Calu3 (cell line): ENCODE data around the gene PAQR6. TPM values are rescaled to one million over a fixed set of nuclear protein-coding genes. Genes with fewer than 3 reads are reported as not detected.
"Not testable (repeated sequence)": the region's sequence is repeated elsewhere in the genome, so short reads cannot be mapped to it uniquely, and the experiment has no call there.

Source experiments
- BruUV-seq: library from RNA; stranded (reverse); fragments of 400-500 nt; replicated peaks from 2 replicates; lab custom pipeline; 2021; lab: Mats Ljungman, UMichigan
- CTCF ChIA-PET: fragments of 300-600 bp; sonication (Branson Sonifier 250); formaldehyde crosslinking; loops from one replicate; lab custom pipeline; 2022; ENCODE audit warnings: antibody characterized with exemption; lab: Charles Lee
- DNase-seq: peaks from one replicate; pipeline ENCODE4 v3.0.0; 2022
- H3K27ac Mint-ChIP-seq: one replicate; pipeline ENCODE4 v1.8.0; 2022; ENCODE audit warnings: mixed read lengths; ENCODE audit not compliant: unreplicated experiment
- H3K27me3 Mint-ChIP-seq: one replicate; pipeline ENCODE4 v1.8.0; 2022; ENCODE audit warnings: mixed read lengths; ENCODE audit not compliant: unreplicated experiment
- H3K36me3 Mint-ChIP-seq: one replicate; pipeline ENCODE4 v1.8.0; 2022; ENCODE audit warnings: mild to moderate bottlenecking, moderate library complexity, mixed read lengths; ENCODE audit not compliant: insufficient read depth, unreplicated experiment
- H3K4me1 Mint-ChIP-seq: one replicate; pipeline ENCODE4 v1.8.0; 2022; ENCODE audit warnings: mild to moderate bottlenecking, low read depth, mixed read lengths; ENCODE audit not compliant: unreplicated experiment
- H3K4me3 Mint-ChIP-seq: one replicate; pipeline ENCODE4 v1.8.0; 2022; ENCODE audit warnings: mild to moderate bottlenecking, low read depth, moderate library complexity, mixed read lengths; ENCODE audit not compliant: unreplicated experiment
- H3K9me3 Mint-ChIP-seq: one replicate; pipeline ENCODE4 v1.8.0; 2022; ENCODE audit warnings: low read depth, mixed read lengths; ENCODE audit not compliant: unreplicated experiment
- intact Hi-C: fragments of 100-400 bp; cut with micrococcal nuclease; formaldehyde crosslinking; loops from one replicate; pipeline ENCODE4 v1.10.0; 2022; ENCODE audit not compliant: unreplicated experiment
- total RNA-seq: library from RNA; stranded (reverse); gene quantifications from 2 replicates; pipeline ENCODE4 v1.2.3, GENCODE V29; 2022
- TF ChIP-seq, protein P1 (sequence below): fragments of 200-600 bp; IDR thresholded peaks from one replicate; pipeline ENCODE4 v1.8.0; 2022; ENCODE audit warnings: antibody characterized with exemption; ENCODE audit not compliant: unreplicated experiment

The PAQR6 gene
- total RNA-seq, 1 experiment from 2014 or later: 20.4 TPM

DNA sequence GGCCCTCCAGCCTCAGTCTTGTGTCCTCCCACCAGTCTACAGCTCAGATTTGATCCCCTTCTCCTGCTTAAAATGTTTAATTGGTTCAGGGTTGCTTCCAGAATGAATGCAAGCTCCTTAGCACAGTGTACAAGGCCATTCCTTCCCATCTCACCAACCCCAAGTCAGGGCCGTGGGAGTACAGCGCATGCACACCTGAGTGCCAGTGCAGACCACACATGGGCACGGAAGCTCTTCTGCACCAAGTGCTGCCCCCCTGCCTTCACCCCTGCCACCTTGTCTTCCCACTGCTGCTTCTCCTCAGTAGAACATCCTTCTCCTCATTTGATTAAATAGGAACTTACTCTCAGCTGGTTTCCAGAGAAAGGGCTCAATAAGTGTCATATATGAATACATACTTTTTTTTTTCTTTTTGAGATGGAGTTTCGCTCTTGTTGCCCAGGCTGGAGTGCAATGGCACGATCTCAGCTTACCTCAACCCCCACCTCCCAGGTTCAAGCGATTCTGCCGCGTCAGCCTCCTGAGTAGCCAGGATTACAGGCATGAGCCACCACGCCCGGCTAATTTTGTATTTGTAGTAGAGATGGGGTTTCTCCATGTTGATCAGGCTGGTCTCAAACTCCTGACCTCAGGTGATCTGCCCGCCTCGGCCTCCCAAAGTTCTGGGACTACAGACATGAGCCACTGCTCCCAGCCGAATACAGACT lies 25.7 kb downstream of the PAQR6 start:
- no TSS peak for BruUV-seq
- H3K27ac Mint-ChIP-seq: no peak overlapping the region
- DNase-seq: no peak
- peaks cover 17% of the 10 kb centered on the region for H3K4me1 Mint-ChIP-seq
- CTCF ChIA-PET: interaction anchor here (1.0 kb wide), 1 partner anchor 76 kb away, joined by 3 read pairs; no protein-coding TSS in a partner anchor
- TF ChIP-seq, protein P1, sequence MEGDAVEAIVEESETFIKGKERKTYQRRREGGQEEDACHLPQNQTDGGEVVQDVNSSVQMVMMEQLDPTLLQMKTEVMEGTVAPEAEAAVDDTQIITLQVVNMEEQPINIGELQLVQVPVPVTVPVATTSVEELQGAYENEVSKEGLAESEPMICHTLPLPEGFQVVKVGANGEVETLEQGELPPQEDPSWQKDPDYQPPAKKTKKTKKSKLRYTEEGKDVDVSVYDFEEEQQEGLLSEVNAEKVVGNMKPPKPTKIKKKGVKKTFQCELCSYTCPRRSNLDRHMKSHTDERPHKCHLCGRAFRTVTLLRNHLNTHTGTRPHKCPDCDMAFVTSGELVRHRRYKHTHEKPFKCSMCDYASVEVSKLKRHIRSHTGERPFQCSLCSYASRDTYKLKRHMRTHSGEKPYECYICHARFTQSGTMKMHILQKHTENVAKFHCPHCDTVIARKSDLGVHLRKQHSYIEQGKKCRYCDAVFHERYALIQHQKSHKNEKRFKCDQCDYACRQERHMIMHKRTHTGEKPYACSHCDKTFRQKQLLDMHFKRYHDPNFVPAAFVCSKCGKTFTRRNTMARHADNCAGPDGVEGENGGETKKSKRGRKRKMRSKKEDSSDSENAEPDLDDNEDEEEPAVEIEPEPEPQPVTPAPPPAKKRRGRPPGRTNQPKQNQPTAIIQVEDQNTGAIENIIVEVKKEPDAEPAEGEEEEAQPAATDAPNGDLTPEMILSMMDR: no peak
- no peaks in the 10 kb centered on the region for H3K27me3 Mint-ChIP-seq
- no peak overlapping the region for H3K4me3 Mint-ChIP-seq
- peaks cover 4% of the 10 kb centered on the region for H3K36me3 Mint-ChIP-seq
- intact Hi-C loops: no loop called here
- H3K9me3 Mint-ChIP-seq: no peaks in the 10 kb centered on the region

DNA sequence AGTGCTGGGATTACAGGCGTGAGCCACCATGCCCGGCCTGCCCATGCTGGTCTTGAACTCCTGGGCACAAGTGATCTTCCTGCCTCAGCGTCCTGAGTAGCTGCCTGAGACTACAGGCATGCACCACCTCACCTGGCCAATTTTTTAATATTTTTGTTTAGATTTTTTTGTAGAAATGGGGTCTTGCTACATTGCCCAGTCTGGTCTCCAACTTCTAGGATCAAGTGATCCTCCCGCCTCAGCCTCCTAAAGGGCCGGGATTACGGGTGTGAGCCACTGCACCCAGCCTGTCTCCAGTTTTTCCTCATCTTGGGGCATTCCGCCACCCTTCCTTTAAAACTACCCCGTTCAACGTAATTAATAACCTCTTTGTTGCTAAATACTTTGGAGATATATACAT lies 27.6 kb downstream of the PAQR6 start:
- peaks cover 17% of the 10 kb centered on the region for H3K4me1 Mint-ChIP-seq
- no peak overlapping the region for H3K4me3 Mint-ChIP-seq
- peaks cover 4% of the 10 kb centered on the region for H3K36me3 Mint-ChIP-seq
- H3K9me3 Mint-ChIP-seq: no peaks in the 10 kb centered on the region
- no peak for DNase-seq
- H3K27me3 Mint-ChIP-seq: no peaks in the 10 kb centered on the region
- TF ChIP-seq, protein P1: no peak
- CTCF ChIA-PET: no interaction called here
- H3K27ac Mint-ChIP-seq: no peak overlapping the region
- no TSS peak for BruUV-seq
- intact Hi-C loops: no loop called here

DNA sequence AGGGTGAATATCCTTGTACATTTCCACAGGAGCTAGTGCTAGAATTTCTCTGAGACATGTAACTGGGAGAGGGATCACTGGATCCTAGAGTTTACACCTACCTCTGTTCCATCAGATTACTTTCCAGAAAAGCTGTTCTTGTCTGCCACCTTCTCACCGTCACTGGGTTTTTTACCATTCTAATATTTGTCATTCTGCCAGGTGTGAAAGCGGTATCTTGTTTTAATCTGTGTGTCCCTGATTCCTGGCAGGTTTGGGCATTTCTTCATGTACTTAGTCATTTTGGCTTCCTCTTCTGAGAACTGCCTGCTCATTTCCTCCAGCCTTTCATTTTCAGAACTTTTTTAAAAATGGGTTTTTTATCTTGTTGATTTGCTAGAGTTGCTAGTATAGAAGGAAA lies 30.0 kb downstream of the PAQR6 start:
- intact Hi-C loops: no loop called here
- no peak overlapping the region for H3K4me3 Mint-ChIP-seq
- TF ChIP-seq, protein P1: no peak
- CTCF ChIA-PET: interaction anchor here (0.7 kb wide), 1 partner anchor 92 kb away, joined by 4 read pairs; no protein-coding TSS in a partner anchor
- no peak overlapping the region for H3K27ac Mint-ChIP-seq
- H3K36me3 Mint-ChIP-seq: peaks cover 12% of the 10 kb centered on the region
- no peaks in the 10 kb centered on the region for H3K27me3 Mint-ChIP-seq
- no peak for DNase-seq
- no peaks in the 10 kb centered on the region for H3K9me3 Mint-ChIP-seq
- H3K4me1 Mint-ChIP-seq: peaks cover 15% of the 10 kb centered on the region
- no TSS peak for BruUV-seq

DNA sequence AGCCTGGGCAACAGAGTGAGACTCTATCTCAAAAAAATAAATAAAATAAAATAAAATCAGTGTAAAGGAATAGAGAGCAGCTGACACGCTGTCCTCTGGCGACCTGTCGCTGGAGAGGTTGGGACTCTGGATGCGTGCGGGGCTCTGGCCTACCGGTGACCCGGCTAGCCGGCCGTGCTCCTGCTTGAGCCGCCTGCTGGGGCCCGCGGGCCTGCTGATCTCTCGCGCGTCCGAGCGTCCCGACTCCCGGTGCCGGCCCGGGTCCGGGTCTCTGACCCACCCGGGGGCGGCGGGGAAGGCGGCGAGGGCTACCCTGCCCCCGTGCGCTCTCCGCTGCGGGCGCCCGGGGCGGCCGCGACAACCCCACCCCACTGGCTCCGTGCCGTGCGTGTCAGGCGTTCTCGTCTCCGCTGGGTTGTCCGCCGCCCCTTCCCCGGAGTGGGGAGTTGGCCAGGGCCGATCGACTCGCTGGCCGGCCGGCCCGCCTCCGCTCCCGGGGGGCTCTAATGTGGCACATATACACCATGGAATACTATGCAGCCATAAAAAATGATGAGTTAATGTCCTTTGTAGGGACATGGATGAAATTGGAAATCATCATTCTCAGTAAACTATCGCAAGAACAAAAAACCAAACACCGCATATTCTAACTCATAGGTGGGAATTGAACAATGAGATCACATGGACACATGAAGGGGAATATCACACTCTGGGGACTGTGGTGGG lies 31.3 kb downstream of the PAQR6 start:
- peaks cover 18% of the 10 kb centered on the region for H3K36me3 Mint-ChIP-seq
- DNase-seq, H3K27ac Mint-ChIP-seq, H3K27me3 Mint-ChIP-seq, H3K4me3 Mint-ChIP-seq, CTCF ChIA-PET, H3K9me3 Mint-ChIP-seq, BruUV-seq, H3K4me1 Mint-ChIP-seq, intact Hi-C loops: not testable (repeated sequence)
